Trophoblast cell (in vitro differentiated cells and primary cell): ENCODE measurements around the gene MTUS2.

Source experiments
- DNase-seq, 2 donors: peaks; one replicate each; pipeline ENCODE4 v3.0.0-alpha.2; 2016
- H2AFZ ChIP-seq: 2 replicates; pipeline ENCODE4 v1.6.1; 2013; ENCODE audit warnings: low read length, moderate library complexity, mild to moderate bottlenecking; ENCODE audit not compliant: insufficient read depth, poor library complexity
- H2AK5ac ChIP-seq: 2 replicates; pipeline ENCODE4 v1.6.1; 2013; ENCODE audit warnings: mild to moderate bottlenecking, low read length
- H2BK120ac ChIP-seq: 2 replicates; pipeline ENCODE4 v1.6.1; 2013; ENCODE audit warnings: low read length, mild to moderate bottlenecking, moderate library complexity; ENCODE audit not compliant: insufficient read depth, poor library complexity
- H2BK12ac ChIP-seq: 2 replicates; pipeline ENCODE4 v1.6.1; 2013; ENCODE audit warnings: mild to moderate bottlenecking, low read length, moderate library complexity
- H2BK5ac ChIP-seq: 2 replicates; pipeline ENCODE4 v1.6.1; 2013; ENCODE audit warnings: low read length, low read depth, moderate library complexity, mild to moderate bottlenecking; ENCODE audit not compliant: poor library complexity
- H3K14ac ChIP-seq: 2 replicates; pipeline ENCODE4 v1.6.1; 2013; ENCODE audit warnings: mild to moderate bottlenecking, low read length
- H3K18ac ChIP-seq: 2 replicates; pipeline ENCODE4 v1.6.1; 2013; ENCODE audit warnings: mild to moderate bottlenecking, low read length
- H3K23ac ChIP-seq: 2 replicates; pipeline ENCODE4 v1.6.1; 2013; ENCODE audit warnings: low read length
- H3K27ac ChIP-seq: 2 replicates; pipeline ENCODE4 v1.5.1; 2013; ENCODE audit warnings: low read depth, mild to moderate bottlenecking, inconsistent platforms, low read length, moderate library complexity
- H3K27me3 ChIP-seq: 2 replicates; pipeline ENCODE4 v1.6.1; 2013; ENCODE audit warnings: inconsistent platforms, mild to moderate bottlenecking, low read length, moderate library complexity; ENCODE audit not compliant: insufficient read depth
- H3K36me3 ChIP-seq, 2 experiments: 1 replicate in 1 of 2; 2 replicates in 1 of 2; pipeline ENCODE4 v1.6.1; 2013; ENCODE audit warnings: low read length in 2 of 2, mild to moderate bottlenecking in 2 of 2, moderate library complexity in 1 of 2; ENCODE audit not compliant: insufficient read depth in 2 of 2, control insufficient read depth in 1 of 2
- H3K4ac ChIP-seq: 2 replicates; pipeline ENCODE4 v1.6.1; 2013; ENCODE audit warnings: low read depth, mild to moderate bottlenecking, low read length, moderate library complexity
- H3K4me1 ChIP-seq, 2 experiments: 1 replicate in 1 of 2; 2 replicates in 1 of 2; pipeline ENCODE4 v1.6.1; 2013; ENCODE audit warnings: low read length in 2 of 2, mild to moderate bottlenecking in 2 of 2, moderate library complexity in 1 of 2; ENCODE audit not compliant: insufficient read depth in 2 of 2, control insufficient read depth in 1 of 2
- H3K4me2 ChIP-seq: 2 replicates; pipeline ENCODE4 v1.6.1; 2013; ENCODE audit warnings: inconsistent platforms, mild to moderate bottlenecking, low read length, moderate library complexity
- H3K4me3 ChIP-seq: 2 replicates; pipeline ENCODE4 v1.5.1; 2013; ENCODE audit warnings: mild to moderate bottlenecking, low read depth, low read length, inconsistent platforms
- H3K79me1 ChIP-seq: one replicate; pipeline ENCODE4 v1.6.1; 2013; ENCODE audit warnings: low read length
- H3K79me2 ChIP-seq: 2 replicates; pipeline ENCODE4 v1.6.1; 2013; ENCODE audit warnings: low read length, mild to moderate bottlenecking; ENCODE audit not compliant: control insufficient read depth, insufficient read depth, poor library complexity
- H3K9ac ChIP-seq: 2 replicates; pipeline ENCODE4 v1.6.1; 2013; ENCODE audit warnings: mild to moderate bottlenecking, low read length
- H3K9me3 ChIP-seq: 2 replicates; pipeline ENCODE4 v1.6.1; 2013; ENCODE audit warnings: low read depth, mild to moderate bottlenecking, control low read depth, inconsistent platforms, low read length; ENCODE audit not compliant: insufficient read depth
- H4K12ac ChIP-seq: 2 replicates; pipeline ENCODE4 v1.6.1; 2013; ENCODE audit warnings: low read depth, mild to moderate bottlenecking, low read length, moderate library complexity
- H4K8ac ChIP-seq: 2 replicates; pipeline ENCODE4 v1.6.1; 2013; ENCODE audit warnings: low read depth, mild to moderate bottlenecking, low read length, moderate library complexity
- H4K91ac ChIP-seq: one replicate; pipeline ENCODE4 v1.6.1; 2013; ENCODE audit warnings: low read depth, mild to moderate bottlenecking, low read length, moderate library complexity
- WGBS: extraction: QIAGEN DNeasy Blood & Tissue Kit; methylation state at CpG from one replicate; pipeline ENCODE4 v1.1.7; 2013; ENCODE audit warnings: missing lambda C conversion rate; ENCODE audit not compliant: insufficient read length, insufficient coverage; ENCODE audit errors: extremely low coverage; 5-methylcytosine and 5-hydroxymethylcytosine counted together

MTUS2 gene

DNA sequence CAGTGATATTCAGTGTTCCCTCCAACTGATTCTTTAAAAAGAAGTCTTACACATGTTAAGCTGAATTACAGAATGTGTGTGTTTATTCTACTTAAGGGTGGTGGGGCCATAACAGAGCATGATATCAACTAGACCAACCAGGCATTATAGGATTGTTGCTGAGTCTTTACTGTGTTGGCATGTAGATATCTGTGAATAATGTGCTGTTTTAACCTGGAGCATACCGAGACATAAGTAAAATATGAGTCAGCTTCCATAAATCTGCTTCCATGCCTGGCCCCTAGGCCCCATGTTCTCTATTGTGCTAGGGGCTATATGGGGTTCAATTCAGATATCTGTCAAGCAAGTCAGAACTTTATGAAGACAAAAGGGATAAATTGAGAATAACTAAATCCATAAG lies 295.7 kb downstream of the MTUS2 start:
- Histone ChIP-seq H4K8ac (no peak overlapping the region), H3K18ac (no peak overlapping the region), H3K79me1 (no peaks in the 10 kb centered on the region), H4K12ac (no peak overlapping the region), H2AK5ac (no peak overlapping the region), H3K27me3 (no peaks in the 10 kb centered on the region), H3K4me1 (no peaks in the 10 kb centered on the region), H3K9me3 (peaks cover 4% of the 10 kb centered on the region), H2BK120ac (no peak overlapping the region), H3K79me2 (no peaks in the 10 kb centered on the region), H3K4me3 (no peak overlapping the region), H2AFZ (no peak overlapping the region), H3K4me2 (no peak overlapping the region), H4K91ac (no peak overlapping the region), H3K14ac (no peak overlapping the region), H2BK5ac (no peak overlapping the region), H3K36me3 (no peaks in the 10 kb centered on the region), H2BK12ac (no peak overlapping the region), H3K23ac (no peak overlapping the region), H3K27ac (no peak overlapping the region), H3K9ac (no peak overlapping the region), H3K4ac (no peak overlapping the region)
- DNase-seq: peak in 1 of 2 donors; percentile 8
- WGBS: no CpG with 5 or more reads among the region's 1 CpG

- DNase-seq: no peak
- Histone ChIP-seq H3K4ac (no peak overlapping the region), H3K18ac (no peak overlapping the region), H2BK5ac (no peak overlapping the region), H4K91ac (no peak overlapping the region), H3K4me1 (no peaks in the 10 kb centered on the region), H2AK5ac (no peak overlapping the region), H3K9ac (no peak overlapping the region), H2AFZ (no peak overlapping the region), H4K8ac (no peak overlapping the region), H4K12ac (no peak overlapping the region), H2BK12ac (no peak overlapping the region), H3K4me2 (no peak overlapping the region), H3K23ac (no peak overlapping the region), H3K4me3 (no peak overlapping the region), H2BK120ac (no peak overlapping the region), H3K27ac (no peak overlapping the region), H3K9me3 (peaks cover 4% of the 10 kb centered on the region), H3K79me2 (no peaks in the 10 kb centered on the region), H3K79me1 (no peaks in the 10 kb centered on the region), H3K14ac (no peak overlapping the region), H3K27me3 (no peaks in the 10 kb centered on the region), H3K36me3 (no peaks in the 10 kb centered on the region)
- WGBS: no CpG with 5 or more reads among the region's 8 CpGs
Measured at GRCh38 chr13:29117663-29118062, 297.5 kb downstream of the MTUS2 start.

DNA sequence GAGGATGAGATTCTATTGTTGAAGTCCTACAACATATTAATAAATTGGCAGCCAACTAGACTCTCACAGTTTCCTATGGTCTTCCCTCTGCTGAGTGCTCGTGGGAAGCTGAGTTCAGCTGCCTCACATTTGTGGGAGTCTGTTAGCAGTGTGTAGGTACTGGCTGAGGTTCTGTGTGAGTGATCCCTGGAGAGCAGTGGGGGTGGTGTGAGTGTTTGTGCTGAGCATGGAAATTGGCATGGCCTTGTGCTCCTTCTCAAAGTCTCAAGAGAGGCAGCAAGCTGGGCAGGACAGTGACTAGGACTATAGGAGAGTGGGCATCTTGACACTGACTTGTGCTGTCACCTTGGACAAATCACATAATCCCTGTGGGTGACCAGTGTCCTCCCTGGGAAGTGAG lies 298.3 kb downstream of the MTUS2 start:
- no peak overlapping the region for H3K27ac ChIP-seq
- H3K79me2 ChIP-seq: no peaks in the 10 kb centered on the region
- no peak overlapping the region for H4K8ac ChIP-seq
- no peak overlapping the region for H2BK12ac ChIP-seq
- no CpG with 5 or more reads among the region's 1 CpG for WGBS
- H3K4me2 ChIP-seq: no peak overlapping the region
- no peak overlapping the region for H4K12ac ChIP-seq
- H3K18ac ChIP-seq: no peak overlapping the region
- no peak overlapping the region for H3K23ac ChIP-seq
- no peak overlapping the region for H3K4ac ChIP-seq
- no peak overlapping the region for H2BK5ac ChIP-seq
- H3K27me3 ChIP-seq: no peaks in the 10 kb centered on the region
- H3K14ac ChIP-seq: no peak overlapping the region
- no peak overlapping the region for H4K91ac ChIP-seq
- no peak overlapping the region for H2BK120ac ChIP-seq
- H3K79me1 ChIP-seq: no peaks in the 10 kb centered on the region
- no peaks in the 10 kb centered on the region for H3K36me3 ChIP-seq
- no peaks in the 10 kb centered on the region for H3K4me1 ChIP-seq
- H2AFZ ChIP-seq: no peak overlapping the region
- no peak overlapping the region for H3K9ac ChIP-seq
- no peak overlapping the region for H3K4me3 ChIP-seq
- H2AK5ac ChIP-seq: no peak overlapping the region
- H3K9me3 ChIP-seq: peaks cover 4% of the 10 kb centered on the region
- no peak for DNase-seq

DNA sequence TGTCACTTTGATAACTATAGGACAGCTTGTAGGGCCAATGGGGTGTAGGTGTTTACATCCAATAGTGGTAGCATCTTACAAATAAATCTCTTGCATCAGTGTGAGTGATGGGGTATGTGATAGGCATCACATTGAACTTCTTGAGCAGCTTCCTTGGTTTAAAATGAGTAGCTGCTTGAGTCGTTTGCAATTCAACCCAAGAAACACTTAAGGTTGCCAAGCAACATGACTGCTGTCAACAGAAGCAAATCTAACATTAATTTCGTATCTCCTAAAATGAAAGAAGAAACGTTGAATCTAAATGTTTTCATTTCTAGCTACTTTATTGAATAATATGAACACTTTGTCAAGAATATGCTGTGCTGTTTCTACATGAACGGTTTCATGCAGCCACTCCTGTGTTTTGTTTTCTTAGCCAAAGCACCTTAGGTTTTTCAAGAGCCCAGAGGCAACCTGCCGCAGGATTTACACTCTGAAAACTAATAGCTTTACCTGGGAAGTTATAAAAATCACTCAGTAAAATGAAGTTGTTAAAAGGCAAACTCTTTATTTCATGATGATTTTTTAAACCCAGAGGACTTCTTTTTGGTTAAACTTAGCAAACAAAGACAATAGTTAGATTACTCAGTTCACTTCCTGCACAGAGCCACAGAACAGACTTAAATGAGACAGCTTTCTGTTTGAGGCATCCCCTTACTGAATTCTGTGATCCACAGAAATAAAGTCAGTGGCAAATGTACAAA lies 305.2 kb downstream of the MTUS2 start:
- no peak overlapping the region for H2AK5ac ChIP-seq
- no peaks in the 10 kb centered on the region for H3K27me3 ChIP-seq
- H3K4ac ChIP-seq: no peak overlapping the region
- H3K9ac ChIP-seq: no peak overlapping the region
- no peak overlapping the region for H3K18ac ChIP-seq
- H3K4me2 ChIP-seq: no peak overlapping the region
- no peaks in the 10 kb centered on the region for H3K79me1 ChIP-seq
- H3K9me3 ChIP-seq: no peaks in the 10 kb centered on the region
- no peaks in the 10 kb centered on the region for H3K79me2 ChIP-seq
- H4K91ac ChIP-seq: no peak overlapping the region
- H3K14ac ChIP-seq: no peak overlapping the region
- H3K23ac ChIP-seq: no peak overlapping the region
- WGBS: no CpG with 5 or more reads among the region's 5 CpGs
- H2AFZ ChIP-seq: no peak overlapping the region
- no peak overlapping the region for H2BK5ac ChIP-seq
- no peak overlapping the region for H4K12ac ChIP-seq
- H3K4me1 ChIP-seq: no peaks in the 10 kb centered on the region
- no peaks in the 10 kb centered on the region for H3K36me3 ChIP-seq
- no peak overlapping the region for H2BK120ac ChIP-seq
- H3K4me3 ChIP-seq: no peak overlapping the region
- peak in 1 of 2 donors; percentile 27 for DNase-seq
- H2BK12ac ChIP-seq: no peak overlapping the region
- H4K8ac ChIP-seq: no peak overlapping the region
- H3K27ac ChIP-seq: no peak overlapping the region
